HFF-Myc (cell line): Measurements from ENCODE around the gene GFRA1.
"Not testable (repeated sequence)": the region's sequence is repeated elsewhere in the genome, so short reads cannot be mapped to it uniquely, and the experiment has no call there.

Experiments
- DNase-seq: peaks from one replicate; pipeline ENCODE4 v3.0.0-alpha.2; 2011; ENCODE audit warnings: low read depth; ENCODE audit errors: extremely low read depth
- H3K4me3 ChIP-seq: replicated peaks from 2 replicates; pipeline ENCODE4 v1.5.1; 2011; ENCODE audit warnings: low read depth, mild to moderate bottlenecking, control low read depth, low read length
- CTCF ChIP-seq: IDR thresholded peaks from 2 replicates; pipeline ENCODE4 v1.5.1; 2012; ENCODE audit warnings: mild to moderate bottlenecking, low read depth, low read length, control low read depth; ENCODE audit errors: missing control alignments

The GFRA1 gene

GRCh38 chr10:116044801-116045248 is 228.2 kb downstream of the GFRA1 start:
- no peak for DNase-seq
- no peak for TF ChIP-seq CTCF
- no peak overlapping the region for H3K4me3 ChIP-seq

GRCh38 chr10:116043861-116044260 is 229.1 kb downstream of the GFRA1 start:
- H3K4me3 ChIP-seq: no peak overlapping the region
- no peak for DNase-seq
- no peak for TF ChIP-seq CTCF

- H3K4me3 ChIP-seq: no peak overlapping the region
- TF ChIP-seq CTCF: no peak
- DNase-seq: no peak
These were observed 229.7 kb downstream of the GFRA1 start for GRCh38 chr10:116043304-116043703.

- no peak for DNase-seq
- H3K4me3 ChIP-seq: no peak overlapping the region
These were observed 231.1 kb downstream of the GFRA1 start for GRCh38 chr10:116041948-116042347.

GRCh38 chr10:116039612-116040011 is 233.4 kb downstream of the GFRA1 start:
- no peak overlapping the region for H3K4me3 ChIP-seq
- no peak for DNase-seq
- TF ChIP-seq CTCF: no peak

More at GRCh38 chr10:116041948-116042347, 231.1 kb downstream of the GFRA1 start:
- no peak for TF ChIP-seq CTCF

- no peak for TF ChIP-seq CTCF
- no peak overlapping the region for H3K4me3 ChIP-seq
- DNase-seq: no peak
These were observed 234.7 kb downstream of the GFRA1 start for GRCh38 chr10:116038259-116038658.

- DNase-seq, H3K4me3 ChIP-seq: not testable (repeated sequence)
These were observed 237.6 kb downstream of the GFRA1 start for GRCh38 chr10:116035406-116035805.
